AG08395 (cell line): ENCODE data around the gene FOSB.

ENCODE experiments used
- DNase-seq: peaks from one replicate; pipeline ENCODE4 v3.0.0; 2012; ENCODE audit warnings: mixed read lengths, low spot score

The FOSB gene

DNA sequence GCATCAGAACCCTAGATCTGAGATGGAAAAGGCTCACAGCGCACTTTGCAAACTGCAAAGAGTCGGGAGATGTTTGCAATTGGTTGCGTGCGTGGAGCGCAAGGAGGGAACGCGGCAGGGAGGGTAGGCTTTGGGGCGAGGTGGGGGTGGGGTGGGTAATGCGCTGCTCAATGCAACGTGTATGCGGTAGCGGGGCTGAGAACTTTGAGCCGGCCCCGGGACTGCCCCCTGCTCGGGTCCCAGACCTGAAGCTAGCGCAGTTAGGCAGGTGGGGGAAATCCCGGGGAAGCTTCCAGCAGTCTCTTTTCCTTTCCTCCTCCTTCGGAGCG, 971 bp downstream of the FOSB start:
- DNase-seq: no peak

DNA sequence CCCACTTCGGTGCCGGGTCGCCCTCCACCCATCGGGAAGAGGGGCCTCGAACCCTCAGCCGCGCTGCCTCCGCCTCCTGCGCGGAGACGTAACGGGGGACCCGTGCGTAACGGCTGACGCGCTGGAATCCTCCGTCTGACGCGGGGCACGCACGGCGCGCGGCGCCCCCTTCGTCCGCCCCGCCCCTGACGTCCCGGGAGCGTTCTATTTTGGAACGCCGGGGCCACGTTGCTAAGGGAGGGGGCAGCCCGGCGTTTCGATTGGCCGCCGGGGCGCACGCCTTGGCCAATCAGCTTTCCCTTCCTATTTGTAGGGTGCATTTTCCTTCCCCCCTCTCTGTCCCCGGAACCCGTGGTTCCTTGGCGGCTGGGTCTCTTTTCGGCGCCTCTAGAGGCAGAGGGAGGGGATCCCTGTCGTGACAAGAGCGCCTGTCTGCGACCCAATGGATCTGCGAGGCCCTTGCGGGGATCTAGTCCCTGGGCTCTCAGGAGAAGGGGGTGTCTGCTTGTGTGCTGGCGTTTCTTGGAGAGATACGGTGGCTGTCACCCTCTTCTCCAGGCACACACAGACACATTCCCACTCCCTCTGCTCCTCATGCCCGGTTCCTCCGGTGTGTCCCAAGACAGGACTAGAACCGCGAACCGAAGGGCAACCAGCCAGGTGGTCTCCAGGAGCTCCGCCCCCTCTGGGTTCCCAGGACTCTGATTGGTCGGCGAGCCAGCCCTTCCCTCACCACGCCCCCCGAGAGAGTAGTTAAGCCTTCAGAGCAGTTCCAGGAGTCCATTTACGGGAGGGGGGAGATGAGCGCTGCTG, 1.5 kb downstream of the FOSB start:
- peak; percentile 90 for DNase-seq

DNA sequence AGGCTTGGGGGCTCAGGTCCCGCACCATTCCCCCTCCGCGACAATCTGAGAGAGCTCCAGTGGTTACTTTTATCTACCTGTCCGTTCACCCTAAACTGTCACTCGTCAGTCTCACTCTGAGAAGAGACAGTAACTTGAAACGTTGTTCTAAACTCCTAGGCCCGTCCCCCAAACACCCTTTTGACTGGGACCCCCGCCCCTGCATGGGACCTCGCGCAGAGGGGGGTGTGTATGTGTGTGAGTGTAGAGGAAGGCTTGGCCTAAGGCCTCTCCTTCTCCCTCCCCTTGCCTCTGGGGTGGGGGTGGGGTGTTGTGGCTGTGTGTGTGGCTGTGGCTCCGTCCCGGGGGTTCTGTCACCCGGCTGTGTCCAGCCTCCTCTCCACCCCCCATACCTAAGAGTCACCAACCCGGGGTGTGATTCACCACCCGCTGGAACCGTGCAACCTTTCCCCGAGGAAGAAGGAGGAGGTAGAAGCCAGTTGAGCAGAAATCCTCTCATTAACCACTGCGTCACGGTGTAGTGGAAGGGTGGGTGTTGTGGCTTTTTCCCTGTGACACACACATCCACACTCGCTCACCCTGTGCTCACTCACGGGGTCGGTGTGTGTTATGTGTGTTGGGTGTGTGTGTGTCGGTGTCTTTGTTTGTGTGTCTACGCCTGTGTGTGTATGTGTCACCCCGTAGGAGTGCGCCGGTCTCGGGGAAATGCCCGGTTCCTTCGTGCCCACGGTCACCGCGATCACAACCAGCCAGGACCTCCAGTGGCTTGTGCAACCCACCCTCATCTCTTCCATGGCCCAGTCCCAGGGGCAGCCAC, 2.4 kb downstream of the FOSB start:
- DNase-seq: no peak

DNA sequence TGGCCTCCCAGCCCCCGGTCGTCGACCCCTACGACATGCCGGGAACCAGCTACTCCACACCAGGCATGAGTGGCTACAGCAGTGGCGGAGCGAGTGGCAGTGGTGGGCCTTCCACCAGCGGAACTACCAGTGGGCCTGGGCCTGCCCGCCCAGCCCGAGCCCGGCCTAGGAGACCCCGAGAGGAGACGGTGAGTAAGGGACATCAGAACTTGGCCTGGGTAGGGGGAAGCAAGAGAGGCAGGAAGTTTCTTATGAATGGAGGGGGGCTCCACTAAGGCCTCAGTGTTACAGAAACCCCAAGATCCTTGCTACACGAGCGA, 2.9 kb downstream of the FOSB start:
- DNase-seq: no peak

DNA sequence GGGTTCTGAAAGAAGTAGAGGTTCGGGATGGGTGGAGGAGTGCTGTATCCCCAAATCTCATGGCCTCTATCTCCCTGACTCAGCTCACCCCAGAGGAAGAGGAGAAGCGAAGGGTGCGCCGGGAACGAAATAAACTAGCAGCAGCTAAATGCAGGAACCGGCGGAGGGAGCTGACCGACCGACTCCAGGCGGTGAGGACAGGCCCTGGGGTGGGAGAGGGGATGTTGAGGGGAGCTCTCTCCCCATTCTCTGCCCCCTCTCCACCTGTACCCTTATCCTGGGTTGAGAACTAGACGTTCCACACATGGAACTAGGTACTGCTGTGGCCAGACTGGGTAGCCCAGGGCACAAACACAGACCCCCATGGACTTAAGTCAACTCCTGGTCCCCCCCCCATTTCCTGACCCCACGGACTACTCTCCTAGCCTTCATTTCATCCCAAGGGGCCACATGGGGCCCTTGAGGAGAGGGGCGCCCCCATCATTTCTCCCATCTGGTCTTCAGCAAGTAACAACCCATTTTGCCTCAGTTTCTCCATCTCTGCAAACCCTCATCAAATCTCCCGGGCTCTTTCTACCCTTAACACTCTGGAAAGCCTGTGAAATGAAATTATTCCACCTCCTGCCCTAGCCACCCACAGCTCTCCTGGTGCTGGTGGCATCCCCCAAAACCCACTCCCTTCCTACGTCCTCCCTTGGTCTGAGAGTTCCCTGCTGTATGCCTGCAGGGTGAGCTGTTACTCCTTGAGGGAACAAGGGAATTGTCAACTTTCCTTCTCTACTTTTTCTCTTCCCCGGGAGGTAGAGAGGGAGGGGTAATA, 3.5 kb downstream of the FOSB start:
- no peak for DNase-seq

DNA sequence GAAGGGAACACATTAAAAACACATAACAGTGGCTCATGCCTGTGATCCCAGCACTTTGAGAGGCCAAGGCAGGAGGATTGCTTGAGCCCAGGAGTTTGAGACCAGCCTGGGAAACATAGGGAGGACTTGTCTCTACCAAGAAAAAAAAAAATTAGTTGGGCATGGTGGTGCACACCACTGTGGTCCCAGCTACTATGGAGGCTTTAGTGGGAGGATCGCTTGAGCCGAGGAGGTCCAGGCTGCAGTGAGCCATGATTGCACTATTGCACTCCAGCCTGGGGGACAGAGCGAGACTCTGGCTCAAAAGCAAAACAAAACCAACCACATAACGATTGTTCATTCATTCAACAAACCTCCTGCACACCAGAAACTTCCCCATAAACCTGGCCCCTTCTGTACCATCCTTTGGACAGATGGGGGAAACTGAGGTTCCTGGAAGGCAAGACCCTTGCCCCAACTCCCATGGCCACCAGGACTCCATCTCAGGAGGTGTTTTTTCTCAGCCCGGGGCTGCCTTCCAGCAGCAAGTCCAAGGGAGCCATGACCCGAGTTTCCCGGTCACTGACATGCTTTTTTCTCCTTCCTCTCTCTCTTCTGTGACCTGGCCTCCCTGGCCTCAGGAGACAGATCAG, 4.3 kb downstream of the FOSB start:
- DNase-seq: no peak

DNA sequence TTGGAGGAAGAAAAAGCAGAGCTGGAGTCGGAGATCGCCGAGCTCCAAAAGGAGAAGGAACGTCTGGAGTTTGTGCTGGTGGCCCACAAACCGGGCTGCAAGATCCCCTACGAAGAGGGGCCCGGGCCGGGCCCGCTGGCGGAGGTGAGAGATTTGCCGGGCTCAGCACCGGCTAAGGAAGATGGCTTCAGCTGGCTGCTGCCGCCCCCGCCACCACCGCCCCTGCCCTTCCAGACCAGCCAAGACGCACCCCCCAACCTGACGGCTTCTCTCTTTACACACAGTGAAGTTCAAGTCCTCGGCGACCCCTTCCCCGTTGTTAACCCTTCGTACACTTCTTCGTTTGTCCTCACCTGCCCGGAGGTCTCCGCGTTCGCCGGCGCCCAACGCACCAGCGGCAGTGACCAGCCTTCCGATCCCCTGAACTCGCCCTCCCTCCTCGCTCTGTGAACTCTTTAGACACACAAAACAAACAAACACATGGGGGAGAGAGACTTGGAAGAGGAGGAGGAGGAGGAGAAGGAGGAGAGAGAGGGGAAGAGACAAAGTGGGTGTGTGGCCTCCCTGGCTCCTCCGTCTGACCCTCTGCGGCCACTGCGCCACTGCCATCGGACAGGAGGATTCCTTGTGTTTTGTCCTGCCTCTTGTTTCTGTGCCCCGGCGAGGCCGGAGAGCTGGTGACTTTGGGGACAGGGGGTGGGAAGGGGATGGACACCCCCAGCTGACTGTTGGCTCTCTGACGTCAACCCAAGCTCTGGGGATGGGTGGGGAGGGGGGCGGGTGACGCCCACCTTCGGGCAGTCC, 5.0 kb downstream of the FOSB start:
- DNase-seq: no peak

DNA sequence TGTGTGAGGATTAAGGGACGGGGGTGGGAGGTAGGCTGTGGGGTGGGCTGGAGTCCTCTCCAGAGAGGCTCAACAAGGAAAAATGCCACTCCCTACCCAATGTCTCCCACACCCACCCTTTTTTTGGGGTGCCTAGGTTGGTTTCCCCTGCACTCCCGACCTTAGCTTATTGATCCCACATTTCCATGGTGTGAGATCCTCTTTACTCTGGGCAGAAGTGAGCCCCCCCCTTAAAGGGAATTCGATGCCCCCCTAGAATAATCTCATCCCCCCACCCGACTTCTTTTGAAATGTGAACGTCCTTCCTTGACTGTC, 5.5 kb downstream of the FOSB start:
- no peak for DNase-seq

DNA sequence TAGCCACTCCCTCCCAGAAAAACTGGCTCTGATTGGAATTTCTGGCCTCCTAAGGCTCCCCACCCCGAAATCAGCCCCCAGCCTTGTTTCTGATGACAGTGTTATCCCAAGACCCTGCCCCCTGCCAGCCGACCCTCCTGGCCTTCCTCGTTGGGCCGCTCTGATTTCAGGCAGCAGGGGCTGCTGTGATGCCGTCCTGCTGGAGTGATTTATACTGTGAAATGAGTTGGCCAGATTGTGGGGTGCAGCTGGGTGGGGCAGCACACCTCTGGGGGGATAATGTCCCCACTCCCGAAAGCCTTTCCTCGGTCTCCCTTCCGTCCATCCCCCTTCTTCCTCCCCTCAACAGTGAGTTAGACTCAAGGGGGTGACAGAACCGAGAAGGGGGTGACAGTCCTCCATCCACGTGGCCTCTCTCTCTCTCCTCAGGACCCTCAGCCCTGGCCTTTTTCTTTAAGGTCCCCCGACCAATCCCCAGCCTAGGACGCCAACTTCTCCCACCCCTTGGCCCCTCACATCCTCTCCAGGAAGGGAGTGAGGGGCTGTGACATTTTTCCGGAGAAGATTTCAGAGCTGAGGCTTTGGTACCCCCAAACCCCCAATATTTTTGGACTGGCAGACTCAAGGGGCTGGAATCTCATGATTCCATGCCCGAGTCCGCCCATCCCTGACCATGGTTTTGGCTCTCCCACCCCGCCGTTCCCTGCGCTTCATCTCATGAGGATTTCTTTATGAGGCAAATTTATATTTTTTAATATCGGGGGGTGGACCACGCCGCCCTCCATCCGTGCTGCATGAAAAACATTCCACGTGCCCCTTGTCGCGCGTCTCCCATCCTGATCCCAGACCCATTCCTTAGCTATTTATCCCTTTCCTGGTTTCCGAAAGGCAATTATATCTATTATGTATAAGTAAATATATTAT, 6.1 kb downstream of the FOSB start:
- no peak for DNase-seq

DNA sequence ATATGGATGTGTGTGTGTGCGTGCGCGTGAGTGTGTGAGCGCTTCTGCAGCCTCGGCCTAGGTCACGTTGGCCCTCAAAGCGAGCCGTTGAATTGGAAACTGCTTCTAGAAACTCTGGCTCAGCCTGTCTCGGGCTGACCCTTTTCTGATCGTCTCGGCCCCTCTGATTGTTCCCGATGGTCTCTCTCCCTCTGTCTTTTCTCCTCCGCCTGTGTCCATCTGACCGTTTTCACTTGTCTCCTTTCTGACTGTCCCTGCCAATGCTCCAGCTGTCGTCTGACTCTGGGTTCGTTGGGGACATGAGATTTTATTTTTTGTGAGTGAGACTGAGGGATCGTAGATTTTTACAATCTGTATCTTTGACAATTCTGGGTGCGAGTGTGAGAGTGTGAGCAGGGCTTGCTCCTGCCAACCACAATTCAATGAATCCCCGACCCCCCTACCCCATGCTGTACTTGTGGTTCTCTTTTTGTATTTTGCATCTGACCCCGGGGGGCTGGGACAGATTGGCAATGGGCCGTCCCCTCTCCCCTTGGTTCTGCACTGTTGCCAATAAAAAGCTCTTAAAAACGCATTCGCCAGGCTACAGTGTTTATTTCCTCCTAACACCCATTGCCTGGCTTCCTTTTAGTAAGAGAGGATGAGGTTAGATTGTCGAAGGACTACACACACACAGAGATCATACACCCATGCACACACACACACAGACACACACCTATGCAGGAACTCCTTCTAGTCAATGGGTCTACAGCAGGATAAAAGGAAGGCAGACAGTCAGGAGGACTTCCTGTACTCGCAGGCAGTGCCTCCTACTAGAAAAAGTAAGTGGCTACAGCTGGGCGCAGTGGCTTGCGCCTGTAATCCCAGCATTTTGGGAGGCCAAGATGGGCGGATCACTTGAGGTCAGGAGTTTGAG, 7.1 kb downstream of the FOSB start:
- DNase-seq: no peak

DNA sequence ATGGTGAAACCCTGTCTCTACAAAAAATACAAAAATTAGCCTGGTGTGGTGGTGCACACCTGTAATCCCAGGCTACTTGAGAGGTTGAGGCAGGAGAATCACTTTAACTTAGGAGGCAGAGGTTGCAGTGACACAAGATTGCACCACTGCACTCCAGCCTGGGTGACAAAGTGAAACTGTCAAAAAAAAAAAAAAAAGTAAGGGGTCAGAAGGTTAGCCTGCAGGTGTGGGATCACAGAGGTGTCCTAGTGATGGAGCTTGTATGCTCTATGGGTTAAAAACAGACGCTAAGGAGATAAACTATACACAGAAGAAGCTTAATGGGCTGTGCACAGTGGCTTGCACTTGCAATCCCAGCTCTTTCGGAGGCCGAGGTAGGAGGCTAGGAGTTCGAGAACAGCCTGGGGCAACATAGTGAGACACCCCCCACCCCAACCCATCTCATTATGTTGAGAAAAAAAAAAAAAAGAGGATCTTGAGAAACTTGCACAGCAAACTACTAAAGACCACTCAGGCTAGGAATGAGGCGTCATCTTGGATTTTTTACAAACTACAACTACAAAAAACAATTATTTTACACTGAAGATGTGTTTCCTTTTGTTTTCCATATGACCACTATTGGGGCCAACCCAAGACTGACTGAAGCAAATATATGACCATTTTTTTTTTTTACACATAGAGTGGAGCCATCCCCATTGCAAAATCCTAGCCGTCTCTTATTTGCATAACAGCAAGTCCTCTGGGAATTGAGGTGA, 7.9 kb downstream of the FOSB start:
- DNase-seq: no peak

DNA sequence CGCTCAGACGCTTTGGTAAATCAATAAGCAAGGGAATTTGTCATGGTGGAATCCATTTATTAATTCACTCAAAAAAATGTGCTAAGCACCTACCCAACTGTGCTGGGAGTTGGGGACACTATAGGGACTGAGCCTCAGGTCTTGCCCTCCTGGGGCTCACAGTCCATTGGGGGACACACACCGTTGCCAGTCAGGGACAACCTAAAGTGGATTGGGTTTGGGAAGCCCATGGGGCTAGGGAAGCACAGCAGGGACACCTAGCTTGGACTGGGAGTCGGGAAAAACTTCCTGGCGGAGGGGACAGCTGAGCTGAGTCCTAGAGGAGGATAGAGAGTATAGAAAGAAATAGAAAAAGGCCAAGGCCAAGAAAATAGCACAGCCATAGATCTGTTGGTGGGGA, 8.5 kb downstream of the FOSB start:
- DNase-seq: no peak

DNA sequence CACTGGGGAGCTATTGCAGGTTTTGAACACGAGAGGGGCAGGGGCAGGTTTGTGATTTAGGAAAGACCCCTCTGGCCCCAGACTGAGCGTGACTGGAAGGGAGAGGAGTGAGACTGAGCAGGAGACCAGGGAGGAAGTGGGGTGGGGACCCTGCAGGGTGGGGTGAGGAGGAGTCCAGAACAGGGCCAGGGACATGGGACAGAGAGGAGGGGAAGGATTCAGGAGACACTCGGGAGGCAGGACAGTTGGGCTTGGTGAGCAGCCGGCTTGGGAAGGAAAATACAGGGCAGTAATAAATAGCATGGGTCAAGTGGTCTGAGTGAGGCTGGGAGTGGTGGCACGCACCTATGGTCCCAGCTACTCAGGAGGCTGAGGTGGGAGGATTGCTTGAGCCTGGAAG, 9.4 kb downstream of the FOSB start:
- DNase-seq: no peak

DNA sequence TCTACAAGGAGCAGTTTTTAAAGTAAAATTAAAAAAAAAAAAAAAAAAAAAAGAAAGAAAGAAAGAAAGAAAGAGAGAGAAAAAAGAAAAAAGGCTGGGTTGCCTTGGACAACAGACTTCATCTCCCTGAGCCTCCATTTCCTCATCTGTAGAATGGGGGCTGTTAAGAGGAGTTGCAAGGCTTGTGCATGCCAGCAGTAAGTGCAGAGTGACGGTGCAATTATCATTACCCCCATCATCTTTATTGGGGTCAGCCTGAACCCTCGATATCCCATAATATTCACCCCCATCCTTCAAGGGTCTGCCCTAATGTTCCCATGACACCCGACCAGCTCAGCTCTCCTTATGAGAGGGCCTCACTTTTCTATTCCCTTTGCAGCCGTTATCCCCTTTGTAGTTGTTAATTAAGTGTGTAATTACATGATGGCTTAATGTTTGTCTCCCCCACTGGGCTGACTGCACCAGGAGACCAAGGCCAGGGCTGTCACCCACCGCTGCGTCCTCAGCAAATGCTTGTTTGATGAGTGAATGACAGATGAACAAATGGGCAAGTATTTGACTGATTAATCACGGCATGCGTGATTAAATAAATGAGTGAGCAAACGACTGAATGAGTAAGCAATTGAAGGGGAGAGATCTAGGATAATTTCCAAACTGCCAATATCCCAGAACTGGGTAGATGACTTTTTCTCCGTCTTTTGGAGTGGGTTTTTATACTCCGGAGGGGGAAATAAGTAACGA, 10.1 kb downstream of the FOSB start:
- no peak for DNase-seq

DNA sequence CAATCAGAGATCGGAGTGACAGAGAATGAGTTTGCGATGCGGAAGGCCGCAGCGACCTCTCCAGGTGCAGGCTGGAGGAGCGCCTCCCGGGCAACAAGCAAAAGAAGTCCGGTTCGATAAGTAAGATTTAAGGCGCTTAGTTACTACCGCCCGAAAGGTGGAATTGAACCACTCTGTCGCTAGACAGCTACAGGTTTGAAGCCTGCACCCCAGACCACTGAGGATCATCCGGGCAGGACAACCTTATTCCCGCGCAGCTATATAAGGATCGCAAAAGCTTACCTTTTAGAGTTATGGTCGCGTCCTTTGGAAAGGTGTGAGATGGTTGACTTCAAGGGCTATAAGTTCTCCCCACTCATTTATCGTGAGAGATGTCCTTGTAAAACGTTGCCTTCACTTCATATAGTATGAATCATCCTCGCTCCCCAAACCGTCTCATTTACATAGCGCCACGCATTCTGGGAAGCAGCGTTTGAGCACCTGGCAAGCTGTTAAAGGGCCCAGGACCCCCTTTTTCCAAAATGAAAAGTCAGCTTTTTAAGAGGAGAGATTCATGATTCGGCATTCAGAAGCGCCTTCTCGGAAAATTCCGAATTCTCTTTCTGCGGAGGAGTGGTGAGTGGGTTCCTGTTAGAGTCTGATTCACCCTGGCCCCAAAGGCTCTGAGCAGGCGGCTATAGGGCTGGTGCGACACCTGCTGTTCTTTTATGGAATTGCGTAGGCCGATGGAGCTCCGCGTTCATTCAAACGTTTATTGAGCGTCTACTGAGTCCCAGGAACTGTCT, 10.8 kb downstream of the FOSB start:
- DNase-seq: peak; percentile 80

DNA sequence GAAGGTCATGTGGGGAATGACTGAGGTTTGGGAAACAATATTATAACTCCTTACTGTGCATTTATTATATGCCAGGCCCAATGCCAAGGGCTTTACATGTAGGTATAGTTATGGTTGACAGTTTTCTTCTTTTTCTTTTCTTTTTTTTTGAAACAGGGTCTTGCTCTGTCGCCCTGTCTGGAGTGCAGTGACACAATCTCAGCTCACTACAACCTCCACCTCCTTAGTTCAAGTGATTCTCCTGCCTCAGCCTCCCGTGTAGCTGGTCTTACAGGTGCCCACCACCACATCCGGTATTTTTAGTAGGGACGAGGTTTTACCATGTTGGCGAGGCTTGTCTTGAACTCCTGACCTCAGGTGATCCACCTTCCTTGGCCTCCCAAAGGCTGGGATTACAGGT, 15.2 kb downstream of the FOSB start:
- DNase-seq: no peak

DNA sequence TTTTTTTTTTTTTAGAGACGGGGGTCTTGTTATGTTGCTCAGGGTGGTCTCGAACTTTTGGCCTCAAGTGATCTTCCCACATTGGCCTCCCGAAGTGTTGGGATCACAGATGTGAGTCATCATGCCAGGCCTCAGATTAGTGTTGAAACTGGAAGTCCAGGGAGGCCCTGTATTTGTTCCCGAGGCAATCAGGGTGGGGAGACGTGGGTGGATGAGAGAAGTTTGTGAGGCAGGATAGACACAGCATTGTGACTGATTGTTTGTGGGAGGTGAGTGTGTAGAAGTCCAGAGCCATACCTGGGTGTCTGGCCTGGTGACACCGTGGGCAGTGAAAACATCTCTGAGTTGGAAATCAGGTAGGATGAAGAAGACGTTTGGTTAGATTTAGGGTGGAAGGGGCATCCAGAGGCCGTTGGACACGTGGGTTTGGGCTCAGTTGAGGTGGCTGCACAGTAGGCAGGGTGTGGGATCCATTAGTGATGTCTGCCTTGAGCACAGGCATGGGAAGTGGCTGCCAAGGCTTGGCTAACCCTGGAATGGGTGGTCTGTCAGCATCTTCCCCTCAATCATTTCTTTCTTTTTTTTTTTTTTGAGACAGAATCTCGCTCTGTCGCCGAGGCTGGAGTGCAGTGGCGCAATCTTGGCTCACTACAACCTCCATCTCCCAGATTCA, 16.6 kb downstream of the FOSB start:
- DNase-seq: no peak
